ENCODE results near the gene TCAIM.
A peak's percentile ranks its signal among the peaks of the same experiment; 100 is the strongest.

- TF ChIP-seq RAD51 (IDR thresholded peaks at IDR 0.05; ENCODE audit: borderline replicate concordance, low read depth): no peak
- peak; percentile 52 for TF ChIP-seq PRDM10 (IDR thresholded peaks at IDR 0.05; ENCODE audit: partially characterized antibody)
- TF ChIP-seq SNAPC5 (CRISPR knock-in tag; IDR thresholded peaks at IDR 0.05): no peak
- TF ChIP-seq ELF4 (CRISPR knock-in tag; IDR thresholded peaks at IDR 0.05): no peak
- TF ChIP-seq EZH2 (IDR thresholded peaks at IDR 0.05; ENCODE audit: borderline replicate concordance, low read depth, low read length): no peak
- no peak for TF ChIP-seq ZNF316 (IDR thresholded peaks at IDR 0.05)
- no peak for TF ChIP-seq PHF20 (IDR thresholded peaks at IDR 0.05; ENCODE audit: partially characterized antibody)
Observed at GRCh38 chr3:44318891-44319311, 19.7 kb upstream of the TCAIM start.

All from K562 (cell line).